ENCODE results near the gene VSTM2L.
"Not testable (repeated sequence)": the region's sequence is repeated elsewhere in the genome, so short reads cannot be mapped to it uniquely, and the experiment has no call there.

The VSTM2L gene

DNA sequence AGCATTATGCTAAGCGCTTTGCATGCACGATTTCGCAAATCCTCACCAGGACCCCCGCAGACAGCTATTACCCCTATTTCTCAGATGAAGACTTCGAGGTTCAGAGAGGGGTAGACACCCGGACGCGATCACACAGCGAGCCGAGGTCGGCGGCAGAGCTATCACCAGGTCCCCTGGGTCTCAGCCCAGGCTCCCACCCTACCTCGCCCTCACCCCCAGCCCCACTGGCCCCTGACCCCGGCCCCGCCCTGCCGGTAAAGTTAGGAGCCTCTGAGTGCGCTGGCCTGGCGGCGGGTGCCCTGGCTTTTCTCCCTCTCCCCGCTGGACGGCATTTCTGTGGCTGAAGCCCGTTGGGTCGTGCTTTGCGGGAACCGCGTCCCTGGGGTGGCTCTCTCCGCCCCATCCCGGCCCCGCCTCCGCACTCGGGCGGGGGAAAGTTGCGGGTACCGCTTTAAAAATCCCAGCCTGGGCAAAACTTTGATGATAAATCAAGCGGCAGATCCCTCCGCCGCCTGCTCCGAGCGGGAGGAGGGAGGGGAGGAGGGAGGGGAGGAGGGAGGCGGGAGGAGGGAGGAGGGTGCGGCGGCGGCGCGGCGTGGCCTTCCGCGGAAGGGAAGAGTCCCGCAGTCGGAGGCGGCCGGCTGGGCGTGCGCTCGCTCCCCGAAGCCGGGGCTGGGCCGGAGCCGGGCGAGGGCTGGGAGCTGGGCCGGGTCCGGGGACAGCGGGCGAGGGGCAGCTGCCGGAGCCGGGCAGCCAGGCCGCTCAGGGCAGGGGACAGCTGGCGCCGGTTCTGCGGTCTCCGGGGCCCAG, at the start of gene VSTM2L:
TSS of gene VSTM2L (plus strand) at position 624 of the 810 bp plus-strand sequence. CDS start 224 bp downstream, outside the sequence.
- DNase-seq, result peak; percentile 76

DNA sequence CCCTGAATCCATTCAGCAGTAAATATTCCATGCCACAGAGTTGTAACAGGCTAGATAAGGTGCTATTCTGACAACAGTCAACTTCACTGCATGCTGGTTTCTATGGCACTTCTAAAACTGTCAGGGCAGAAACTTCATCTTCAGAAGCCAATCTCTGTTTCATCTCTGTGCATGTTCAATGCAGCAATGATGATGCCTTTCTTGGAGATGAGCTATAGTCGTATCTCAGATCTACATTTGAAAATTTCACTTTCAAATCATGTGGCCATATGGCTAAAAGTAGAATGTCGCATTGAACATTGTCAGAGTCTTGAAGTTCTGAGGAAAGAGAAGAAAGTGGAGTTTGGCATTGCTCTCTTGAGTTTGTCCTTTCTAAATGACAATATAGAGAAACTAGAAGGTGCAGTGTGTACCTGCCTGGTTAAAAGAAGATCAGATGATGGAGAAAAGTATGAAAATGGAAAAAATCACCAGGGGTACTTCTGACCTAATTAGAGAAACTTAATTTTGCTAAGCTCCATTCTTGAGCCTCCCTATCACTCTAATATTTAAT, 49.0 kb upstream of the VSTM2L start:
- no peak for DNase-seq

DNA sequence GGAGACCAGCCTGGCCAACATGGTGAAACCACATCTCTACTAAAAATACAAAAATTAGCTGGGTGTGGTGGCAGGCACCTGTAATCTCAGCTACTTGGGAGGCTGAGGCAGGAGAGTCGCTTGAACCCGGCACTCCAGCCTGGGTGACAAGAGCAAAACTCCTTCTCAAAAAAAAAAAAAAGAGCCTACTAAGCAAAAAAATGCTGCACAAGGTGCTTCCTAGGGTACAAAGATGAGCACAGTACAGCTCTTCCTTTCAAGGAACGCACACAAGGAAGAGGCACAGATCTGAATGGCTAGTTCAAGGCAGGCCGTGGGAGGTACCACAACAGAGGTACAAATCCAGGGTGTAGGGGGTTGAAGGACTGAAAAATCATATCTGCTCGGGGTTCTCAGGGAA, 46.9 kb upstream of the VSTM2L start:
- DNase-seq, result not testable (repeated sequence)

GRCh38 chr20:37856932-37857660, 45.8 kb upstream of the VSTM2L start:
- DNase-seq, result peak; percentile 21

DNA sequence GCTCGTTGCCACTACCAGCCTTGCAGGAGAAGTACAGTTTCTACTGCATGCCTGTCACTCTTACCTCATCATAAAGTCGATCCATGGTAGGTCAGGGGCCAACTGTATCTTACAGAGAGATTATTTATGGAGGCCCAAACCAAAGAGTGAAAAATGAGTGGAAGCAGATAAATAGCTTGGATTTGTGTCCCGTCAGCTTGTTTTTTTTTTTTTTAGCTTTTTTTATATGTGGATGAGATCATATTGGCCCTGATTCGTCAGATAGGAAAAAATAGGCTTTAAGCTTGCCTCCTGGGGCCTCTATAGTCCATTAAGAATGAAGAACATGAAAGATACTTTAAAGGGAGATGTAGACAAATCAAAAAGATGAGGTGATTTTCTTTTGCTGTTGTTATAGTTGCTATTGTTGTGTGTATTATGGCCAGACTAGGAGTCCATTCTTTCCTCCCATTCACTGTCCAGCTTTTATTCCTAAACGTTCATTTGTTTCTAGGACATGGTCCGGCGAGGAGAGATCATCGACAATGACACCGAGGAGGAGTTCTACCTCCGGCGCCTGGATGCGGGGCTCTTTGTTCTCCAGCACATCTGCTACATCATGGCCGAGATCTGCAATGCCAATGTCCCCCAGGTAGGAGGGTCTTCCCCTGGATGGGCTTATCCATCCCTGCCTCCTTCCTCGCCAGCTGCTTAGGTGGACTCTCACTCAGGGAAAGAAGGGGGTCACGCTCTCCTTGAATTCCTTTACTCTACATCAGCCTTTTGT, 43.3 kb upstream of the VSTM2L start:
- DNase-seq, result no peak

DNA sequence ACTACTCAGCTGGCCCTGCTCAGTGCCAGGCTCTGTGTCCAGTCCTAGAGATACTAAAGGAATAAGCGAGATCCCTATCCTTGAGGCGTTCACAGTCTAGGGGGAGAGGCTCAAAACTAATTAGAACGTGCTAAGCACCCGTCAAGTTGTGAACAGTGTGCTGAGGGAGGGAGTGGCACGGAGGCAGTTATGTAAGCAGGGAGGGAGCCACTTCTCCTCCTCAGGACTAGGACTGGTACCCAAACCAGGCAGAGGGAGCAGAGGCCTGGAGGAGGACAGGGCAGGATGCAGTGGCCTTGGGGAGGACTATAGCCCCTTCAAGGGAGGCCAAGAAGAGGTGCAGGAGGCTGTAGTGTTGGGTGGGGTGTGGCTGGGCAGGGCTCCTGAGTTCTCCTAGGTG, 39.6 kb upstream of the VSTM2L start:
- no peak for DNase-seq

- DNase-seq, result no peak
Measured at GRCh38 chr20:37864298-37864697, 38.6 kb upstream of the VSTM2L start.

DNA sequence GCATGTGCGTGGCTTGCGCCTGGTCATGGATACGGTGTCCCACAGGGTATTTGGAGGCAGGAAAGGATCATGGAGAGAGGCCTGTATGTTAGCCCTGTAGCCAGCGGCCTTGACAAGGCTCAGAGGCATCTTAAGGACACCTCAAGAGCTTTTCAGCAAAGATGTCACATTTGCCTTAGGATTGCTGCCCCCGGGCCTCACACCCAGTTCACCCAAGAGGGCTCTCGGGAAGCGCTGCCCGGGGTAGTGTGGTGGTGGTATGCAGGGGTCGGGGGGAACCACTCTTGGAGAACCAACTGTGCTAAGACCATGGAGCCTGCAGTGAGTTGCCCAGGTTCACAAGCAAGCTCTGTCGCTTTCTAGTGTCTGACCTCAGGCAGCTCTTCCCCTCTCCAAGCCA, 36.9 kb upstream of the VSTM2L start:
- no peak for DNase-seq

DNA sequence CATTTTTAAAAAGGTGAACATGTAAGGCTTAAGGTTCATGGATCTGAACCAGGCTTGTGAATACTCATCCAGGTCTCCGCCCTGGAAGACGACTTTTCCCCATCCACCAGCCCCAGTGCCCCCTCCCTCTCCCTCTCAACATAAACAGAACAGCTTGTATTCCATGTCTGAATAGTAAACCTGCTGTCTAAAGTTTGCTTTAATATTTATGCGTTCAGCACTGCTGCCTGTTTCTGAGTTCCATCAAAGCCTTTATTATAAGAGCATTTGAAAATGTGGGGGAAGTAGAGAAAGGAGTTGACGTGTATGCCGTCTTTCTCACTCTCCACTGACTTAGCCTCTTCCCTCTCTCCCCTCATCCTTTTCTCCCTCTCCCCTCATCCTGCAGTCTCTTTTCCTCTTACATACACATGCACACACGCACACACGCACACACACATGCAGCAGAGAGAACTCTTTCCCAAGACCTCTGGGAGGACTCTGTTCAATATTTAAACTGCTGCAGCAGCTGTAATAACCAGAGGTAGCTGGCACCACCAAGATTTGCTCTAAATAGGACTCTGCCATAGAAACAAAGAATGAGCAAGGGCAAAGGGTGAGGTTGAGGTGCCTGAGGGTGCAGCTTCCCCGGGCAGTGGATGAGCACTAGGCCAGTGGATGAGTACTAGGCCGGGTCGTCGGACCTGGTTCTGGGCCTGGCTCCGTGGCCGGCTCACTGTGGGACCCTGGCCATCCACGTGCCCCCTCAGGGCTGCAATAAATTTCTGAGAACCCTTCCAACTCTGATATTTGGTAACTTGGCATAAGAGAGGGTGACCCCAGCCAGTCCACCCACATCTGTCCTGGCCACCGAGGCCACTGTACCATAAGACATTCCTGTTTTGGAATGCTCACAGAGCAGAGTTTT, 35.4 kb upstream of the VSTM2L start:
- no peak for DNase-seq

DNA sequence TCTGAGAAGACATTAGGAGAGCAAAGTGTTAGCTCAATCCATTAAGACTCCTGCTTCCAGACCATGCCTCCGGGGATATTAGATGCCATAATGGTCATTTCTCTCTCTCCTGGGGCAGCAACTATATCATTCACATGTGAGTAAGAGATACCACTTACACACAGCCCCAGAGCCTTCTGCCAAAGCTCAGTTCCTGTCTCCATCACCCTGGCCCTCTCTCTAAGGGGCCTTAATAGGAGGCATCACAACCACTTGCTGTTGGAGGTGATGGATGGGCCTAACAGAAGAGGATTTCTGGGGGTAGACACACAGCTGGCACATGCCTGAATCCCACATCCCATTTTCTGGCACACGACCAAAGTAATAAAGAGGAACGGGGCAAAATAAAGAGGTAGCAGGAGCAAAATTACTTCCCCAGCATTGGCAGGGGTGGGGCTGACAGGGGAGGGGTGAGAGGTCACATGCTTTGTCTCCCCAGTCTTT, 34.0 kb upstream of the VSTM2L start:
- DNase-seq, result peak; percentile 64

GRCh38 chr20:37869334-37869861, 33.5 kb upstream of the VSTM2L start:
- DNase-seq, result no peak

DNA sequence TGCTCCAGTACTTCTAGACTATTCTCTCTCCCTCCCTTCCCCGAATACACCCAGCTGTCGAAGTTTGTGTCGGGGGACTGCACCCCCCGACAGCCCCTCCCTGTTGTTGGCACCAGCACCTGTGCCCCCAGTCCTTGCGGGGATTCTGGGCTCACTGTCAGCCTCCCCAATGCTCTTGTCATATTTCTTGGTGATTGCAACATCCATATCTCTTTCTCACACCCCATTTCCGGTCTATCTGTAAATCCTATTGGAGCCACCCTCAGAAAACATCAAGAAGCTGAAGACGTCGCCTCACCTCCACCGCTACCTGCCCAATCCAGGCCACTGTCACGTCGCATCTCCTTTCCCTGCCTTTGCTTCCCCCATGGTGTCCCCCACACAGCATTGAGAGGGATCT, 32.6 kb upstream of the VSTM2L start:
- no peak for DNase-seq

GRCh38 chr20:37871751-37872150, 31.2 kb upstream of the VSTM2L start:
- no peak for DNase-seq

GRCh38 chr20:37872161-37872560, 30.8 kb upstream of the VSTM2L start:
- DNase-seq, result no peak

GRCh38 chr20:37873884-37874283, 29.0 kb upstream of the VSTM2L start:
- no peak for DNase-seq

DNA sequence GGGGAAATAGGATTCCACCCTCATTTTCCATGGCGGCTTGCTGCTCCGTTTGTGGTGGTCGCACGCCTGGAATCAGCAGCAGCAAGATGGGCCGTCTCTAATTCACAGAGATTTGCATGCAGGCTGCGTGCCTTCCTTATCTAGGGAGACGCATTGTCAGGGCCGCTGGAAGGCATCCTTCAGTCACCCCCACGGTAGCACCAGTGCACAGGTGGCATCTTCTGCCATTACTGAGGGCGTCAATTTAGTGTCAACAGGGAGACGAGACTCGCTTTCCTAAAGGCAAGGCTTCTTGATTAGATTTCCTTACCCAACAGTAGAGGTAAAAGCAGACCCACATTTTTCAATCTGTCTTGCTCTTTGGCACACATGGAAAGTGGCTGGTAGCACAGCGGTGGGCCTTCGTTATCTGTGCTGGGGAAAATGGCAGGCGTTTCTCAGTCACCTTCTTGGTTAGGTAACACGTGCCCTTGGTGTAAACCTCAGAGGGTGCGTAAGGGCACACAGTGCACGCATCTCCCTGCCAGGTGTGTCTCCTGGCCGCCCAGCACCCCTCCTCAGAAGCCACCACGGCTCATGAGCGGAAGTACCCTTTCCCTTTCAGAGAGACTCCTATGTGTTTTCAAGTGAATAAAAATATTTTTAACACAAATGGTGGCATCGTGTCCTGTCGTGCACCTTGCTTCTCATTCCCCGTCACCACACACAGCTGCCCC, 27.3 kb upstream of the VSTM2L start:
- DNase-seq, result no peak

DNA sequence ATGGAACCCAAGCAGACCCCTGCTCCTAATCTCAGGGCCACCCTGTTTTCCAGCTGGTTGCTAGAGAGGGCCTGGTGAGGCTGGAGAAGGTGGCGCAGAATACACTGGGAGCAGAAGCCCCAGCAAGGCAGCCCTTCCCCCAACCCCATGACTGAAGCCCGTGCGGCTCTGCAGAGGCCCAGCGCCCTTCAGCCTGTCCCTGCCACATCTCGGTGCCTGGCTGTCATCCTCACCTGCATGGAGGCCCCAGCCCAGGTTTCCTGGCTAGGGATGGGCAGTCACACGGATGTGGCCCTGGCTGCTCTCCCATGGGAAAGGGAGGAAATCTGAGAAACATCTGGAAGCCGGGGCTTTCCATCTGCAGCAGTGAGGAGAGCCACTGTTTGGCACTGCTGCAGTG, 26.1 kb upstream of the VSTM2L start:
- no peak for DNase-seq

DNA sequence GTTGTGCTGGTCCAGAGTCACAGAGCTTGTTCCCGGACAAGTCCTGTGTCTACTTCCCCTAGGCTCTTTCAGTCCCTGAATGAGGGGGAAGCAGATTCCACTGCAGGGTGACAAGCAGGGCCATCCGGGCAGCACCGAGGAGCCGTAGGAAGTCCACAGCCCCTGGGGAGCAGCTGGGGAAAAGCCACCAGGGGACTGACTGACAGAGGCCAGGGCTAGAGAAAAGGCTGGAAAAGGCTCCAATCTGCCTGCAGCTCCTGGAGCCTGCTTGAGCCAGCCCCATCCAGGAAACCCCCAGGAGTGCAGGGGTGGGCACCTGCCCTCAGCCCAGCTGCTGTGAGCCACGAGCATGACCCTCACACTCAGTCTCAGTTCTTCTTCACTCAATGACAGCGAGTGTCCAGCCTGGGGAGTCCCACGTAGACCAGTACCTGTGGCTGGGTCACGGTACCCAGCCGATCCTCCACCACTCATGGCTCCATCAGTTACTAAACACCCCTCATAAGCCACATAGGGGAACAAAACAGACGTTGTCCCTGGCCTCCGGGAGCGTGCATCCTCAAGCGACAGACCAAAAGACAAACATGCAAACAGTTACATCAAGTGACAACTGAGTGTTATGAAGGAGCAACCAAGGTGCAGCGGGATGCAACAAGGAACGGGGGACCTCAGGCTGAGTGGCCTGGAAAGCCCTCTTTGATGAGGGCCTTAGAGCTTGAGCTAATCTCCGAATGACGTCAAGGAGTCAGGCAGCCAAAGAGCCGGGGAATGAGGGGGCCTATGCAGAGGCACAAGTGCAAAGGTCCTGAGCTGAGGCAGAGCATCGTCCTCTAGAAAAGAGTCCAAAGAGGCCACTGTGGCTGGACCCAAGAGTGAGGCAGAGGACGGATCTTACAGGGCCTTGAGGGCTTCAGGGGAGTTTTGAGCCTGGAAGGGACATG, 24.8 kb upstream of the VSTM2L start:
- no peak for DNase-seq

- peak; percentile 36 for DNase-seq
Measured at GRCh38 chr20:37878835-37879599, 23.9 kb upstream of the VSTM2L start.

Data from NCI-H69 (cell line).